Raji (cell line): ENCODE data around the gene ELOB.

Experiments used
- POLR2A ChIP-seq: IDR thresholded peaks from 2 replicates; pipeline ENCODE4 v1.6.1; 2011; ENCODE audit warnings: low read depth, low read length, control low read depth; ENCODE audit not compliant: insufficient read depth

ELOB gene

DNA sequence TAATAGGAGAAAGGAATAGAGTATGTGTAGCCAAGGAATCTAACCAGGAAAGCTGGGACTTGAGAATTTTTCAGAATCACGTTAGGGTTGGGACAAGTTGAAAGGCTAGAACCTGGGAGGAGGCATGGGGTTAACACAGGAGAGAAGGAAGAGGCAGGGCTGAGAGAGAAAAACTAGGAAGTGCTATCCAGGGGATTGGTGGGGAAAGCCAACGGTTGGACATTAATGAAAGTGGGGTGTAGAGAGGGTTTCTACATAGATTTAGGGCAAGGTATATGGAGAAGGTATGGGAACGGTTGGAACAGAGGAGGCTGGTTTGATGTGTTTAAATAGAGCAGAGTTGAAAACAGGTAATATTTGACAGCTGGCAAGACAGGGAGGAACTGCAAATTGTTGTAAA, 21.9 kb downstream of the ELOB start:
- no peak for TF ChIP-seq POLR2A

DNA sequence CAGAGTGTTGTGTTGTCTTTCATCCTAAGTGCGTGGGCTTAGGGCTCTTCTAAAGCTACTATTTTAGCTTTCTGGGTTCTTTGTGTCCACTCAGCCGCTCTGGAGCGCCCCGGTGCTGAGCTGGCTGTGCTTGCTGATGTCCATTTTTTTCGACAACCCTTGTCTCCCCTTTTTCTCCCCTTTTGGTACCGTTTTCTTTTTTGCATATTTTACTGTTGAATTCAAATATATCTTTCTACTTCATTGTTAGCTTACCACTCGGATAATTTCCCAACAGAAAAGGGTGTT, 23.4 kb downstream of the ELOB start:
- TF ChIP-seq POLR2A = no peak

DNA sequence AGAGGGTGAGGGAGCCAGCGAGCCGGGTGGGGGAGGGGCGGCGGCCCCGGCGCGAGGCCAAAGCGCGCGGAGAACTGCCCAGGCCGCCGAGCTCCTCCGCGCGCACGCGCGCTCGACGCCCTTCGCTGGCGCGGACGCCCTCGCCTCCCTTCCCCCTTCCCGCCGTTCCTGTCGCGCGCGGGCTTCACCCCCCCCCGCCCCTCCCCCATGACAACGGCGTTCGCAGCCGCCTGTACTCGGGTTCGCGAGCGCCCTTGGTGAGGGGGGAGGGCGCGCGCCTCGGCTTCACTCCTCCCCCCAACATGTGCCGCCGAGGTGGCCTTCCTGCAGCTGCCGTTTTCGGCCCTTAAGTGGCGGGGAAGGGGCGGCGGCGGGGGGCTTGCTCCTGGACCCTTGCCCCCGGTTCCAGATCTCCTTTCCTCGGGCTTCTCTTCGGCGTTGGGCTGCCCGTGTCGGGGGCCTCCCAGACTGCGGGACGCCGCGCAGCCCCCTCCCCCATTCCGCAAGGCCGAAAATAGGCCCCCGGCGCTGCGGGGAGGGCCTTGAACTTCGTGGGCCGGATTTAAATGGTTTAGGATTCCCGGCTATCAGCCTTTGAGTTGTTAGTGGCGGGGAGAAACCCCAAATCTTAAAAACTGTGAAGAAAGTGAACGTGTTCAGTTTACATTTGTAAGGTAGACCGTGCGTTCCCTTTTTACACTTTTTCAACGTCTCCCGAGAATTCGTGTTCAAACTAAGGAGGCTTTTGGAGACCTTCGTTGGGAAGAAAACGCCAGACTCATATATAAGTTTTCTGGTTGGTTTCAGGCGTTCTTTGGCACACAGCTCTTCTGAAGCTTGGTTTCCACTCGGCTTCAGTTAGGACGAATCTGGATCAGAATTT, 24.0 kb downstream of the ELOB start:
- TF ChIP-seq POLR2A = no peak

DNA sequence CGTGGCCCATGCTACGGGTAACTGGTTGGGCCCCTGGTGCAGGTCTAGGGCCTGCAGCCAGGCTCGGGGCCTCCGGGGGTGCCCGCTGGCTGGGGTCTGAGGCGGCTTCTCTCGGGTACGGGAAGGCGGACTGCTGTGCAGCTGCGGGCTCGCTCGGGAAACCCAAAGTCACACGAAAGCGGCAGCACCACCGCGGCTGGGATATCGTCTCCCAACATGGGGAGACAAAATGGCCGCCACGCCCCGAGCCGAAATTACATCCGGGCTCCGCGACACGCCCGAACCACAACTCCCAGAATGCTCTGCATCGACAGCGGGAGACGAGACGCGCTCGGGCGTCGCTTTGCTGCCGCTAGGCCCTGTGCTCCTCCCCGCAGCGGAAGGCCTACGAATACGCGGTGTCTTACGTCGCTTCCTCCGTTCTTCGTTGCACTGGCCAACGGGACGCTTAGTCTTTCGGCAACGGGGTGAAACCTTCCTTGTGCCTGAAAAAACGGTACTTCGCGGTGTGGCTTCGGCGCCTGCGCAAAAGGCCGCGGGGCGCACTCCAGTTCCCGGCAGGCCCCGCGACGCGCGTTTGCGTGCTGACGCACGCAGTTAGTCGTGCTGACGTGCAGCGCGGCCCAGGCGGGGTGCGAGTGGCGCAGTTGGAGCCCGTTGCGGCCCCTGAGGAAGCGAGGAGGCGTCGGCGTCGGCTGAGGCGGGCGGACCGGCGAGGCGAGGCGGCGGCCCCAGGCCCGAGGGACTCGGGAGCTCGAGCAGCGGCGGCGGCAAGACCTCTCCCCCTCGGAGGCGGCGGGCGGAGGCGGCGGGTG, 24.8 kb downstream of the ELOB start, which contains the start of gene SRRM2:
TSS of gene SRRM2 (plus strand) at position 604 of the 815 bp plus-strand sequence. CDS start 3,727 bp downstream, outside the sequence.
- TF ChIP-seq POLR2A = peak; percentile 73

DNA sequence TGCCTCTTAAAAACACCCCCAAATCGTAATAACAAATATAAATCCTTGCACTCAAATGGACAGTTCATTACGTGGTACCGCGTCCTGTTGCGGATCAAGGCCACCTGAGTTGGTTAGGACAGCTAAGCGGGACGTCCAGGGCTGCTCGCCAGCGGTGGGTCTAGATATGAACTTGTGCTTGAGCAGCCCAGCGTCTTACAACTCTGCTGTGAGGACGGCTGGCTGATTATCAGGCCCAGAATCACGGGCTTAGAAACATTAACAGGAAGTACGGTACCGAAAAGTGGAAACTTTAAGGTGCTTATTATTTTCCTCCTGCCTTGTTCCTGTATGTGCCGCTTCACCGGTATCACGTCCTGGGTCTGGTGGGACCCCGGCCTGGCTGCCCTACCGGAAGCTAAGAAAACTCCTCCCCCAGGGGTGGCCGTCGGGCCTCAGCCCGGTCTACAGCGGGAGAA, 25.5 kb downstream of the ELOB start:
- TF ChIP-seq POLR2A = no peak; the same call in none of the 2 replicates

DNA sequence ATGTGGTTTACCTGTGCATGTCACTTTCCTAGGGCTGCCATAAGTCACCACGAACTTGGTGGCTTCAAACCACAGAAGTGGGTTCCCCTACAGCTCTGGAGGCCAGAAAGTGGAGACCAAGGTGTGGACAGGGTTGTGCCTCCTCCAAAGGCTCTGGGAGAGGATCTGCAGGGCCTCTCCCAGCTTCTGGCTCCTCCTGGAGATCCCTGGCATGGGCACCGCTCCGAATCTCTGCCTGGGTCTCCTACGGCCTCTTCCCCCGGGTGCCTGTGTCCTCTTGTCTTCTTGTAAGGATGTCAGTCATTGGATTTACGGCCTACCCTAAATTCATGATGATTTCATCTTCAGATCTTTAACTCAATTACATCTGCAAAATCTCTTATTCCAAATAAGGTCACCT, 27.1 kb downstream of the ELOB start:
- no peak for TF ChIP-seq POLR2A

DNA sequence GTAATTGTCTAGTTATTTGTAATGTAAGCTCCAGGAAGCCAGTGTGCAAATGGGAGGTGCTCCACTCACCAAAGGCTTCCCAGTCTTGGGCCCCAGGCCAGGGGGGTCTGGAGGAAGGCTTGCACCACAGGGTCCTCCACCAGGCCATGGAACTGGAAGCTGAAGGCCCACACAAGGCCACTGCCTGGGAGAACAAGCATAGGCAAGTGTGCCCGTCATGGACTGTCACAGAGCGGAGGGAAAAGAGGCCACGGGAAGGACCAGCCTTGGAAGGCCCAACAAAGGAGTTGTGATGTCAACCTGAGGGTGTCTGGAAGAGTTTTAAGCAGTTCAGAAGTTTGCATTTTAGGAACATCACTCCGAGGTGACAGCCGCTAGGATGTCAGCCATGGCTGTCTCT, 27.6 kb downstream of the ELOB start:
- TF ChIP-seq POLR2A = no peak

DNA sequence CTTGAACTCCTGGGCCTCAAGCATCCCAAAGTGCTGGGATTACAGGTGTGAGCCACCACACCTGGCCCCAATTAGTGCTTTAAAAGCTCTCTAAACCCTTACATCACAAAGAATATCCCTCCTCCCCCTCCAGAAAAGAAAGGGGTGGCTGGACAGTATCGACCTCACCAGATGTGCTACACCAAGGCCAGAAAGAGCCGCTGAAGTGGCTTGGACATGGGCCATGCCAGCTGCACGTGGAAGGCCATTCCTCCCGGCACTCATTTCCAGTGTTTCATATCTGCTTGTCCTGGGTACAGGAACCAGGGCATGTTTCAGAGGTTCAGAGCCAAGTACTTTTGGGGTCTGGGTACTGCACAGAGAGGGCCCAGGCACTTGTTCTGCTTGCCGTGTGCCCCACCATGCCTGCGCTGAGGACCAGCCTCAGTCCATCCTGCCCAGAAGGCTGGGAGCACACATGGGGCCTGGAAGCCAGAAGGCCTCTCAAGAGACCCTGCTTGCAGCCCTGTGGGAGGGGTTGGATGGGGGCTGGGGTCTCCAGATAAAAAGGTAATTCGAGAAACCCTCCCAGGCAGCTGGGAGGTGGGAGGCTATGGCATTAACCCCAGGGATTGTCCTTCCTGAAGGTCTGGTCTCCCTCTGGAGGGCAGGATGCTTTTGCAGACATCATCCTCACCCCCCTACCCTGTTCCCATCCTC, 28.2 kb downstream of the ELOB start:
- no peak for TF ChIP-seq POLR2A

DNA sequence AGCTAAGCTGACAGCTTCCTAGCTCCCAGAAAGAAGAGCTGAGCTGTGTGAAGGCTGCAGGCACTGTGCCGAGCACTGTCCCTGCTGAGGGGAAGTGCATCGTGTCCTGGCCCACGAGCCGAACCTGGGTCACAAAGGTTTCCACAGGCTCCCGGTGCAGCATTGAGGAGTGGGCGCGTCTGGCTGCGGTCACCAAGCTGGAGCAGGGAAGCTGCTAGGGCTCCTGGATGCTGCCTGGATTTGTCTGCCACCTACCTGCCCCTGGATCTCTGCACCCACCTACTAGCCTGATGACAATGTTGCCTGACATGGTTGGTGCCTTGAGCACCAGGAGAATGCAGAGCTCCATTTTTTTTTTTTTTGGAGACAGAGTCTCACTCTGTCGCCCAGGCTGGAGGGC, 31.1 kb downstream of the ELOB start:
- TF ChIP-seq POLR2A = no peak

DNA sequence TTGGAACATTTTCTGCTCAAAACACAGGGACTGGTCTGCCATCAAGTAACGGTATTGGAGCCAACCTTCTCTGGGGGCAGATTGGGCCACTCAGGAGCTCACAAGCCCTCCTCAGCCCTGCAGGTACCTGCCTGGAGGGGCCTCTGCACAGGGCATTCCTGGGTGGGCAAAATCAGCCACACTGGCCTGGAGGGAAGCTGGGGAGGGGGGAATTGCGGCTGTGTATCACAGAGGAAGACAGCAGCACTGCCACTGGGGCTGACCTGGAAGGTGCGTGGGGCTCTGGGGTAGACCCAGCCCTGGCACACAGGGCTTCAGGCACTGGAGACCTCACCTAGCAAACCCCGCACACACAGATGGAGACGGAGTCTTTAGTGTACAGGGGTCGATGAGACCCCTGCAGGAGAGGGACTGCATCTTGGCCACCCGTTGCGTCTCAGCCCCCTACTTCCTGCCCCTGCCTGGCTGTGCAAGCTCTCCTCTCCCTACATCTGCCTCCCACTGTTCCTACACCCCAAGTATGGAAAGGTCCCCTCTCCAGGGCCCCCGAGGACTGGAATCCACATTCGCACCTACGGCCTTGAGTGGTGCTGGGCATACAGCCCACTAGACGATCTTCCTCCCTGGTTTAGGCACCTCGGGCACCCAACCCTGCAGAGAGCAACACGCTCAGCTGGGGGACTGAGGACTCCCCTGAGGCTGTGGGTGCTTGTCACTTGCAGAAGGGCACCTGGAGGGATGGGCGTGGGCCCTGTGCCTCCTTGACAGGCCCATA, 31.8 kb downstream of the ELOB start:
- TF ChIP-seq POLR2A = no peak

DNA sequence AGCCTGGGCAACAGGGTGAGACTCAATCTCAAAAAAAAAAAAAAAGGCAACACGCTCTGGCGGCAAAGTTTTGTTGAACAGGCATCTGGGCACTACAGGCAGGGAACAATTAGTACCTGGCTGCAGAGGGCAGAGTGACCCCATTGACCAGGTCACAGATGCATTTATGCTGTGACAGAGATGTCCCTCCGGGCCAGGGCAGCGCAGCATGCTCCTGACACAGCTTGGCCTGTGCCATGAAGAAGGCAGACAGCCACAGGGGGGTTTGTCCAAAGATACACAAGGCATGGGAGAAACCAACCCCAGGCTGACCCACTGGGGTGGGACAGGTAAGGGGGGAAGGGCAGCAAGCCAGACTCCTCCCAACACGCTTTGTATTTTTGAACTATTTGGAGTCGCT, 32.4 kb downstream of the ELOB start:
- no peak for TF ChIP-seq POLR2A

DNA sequence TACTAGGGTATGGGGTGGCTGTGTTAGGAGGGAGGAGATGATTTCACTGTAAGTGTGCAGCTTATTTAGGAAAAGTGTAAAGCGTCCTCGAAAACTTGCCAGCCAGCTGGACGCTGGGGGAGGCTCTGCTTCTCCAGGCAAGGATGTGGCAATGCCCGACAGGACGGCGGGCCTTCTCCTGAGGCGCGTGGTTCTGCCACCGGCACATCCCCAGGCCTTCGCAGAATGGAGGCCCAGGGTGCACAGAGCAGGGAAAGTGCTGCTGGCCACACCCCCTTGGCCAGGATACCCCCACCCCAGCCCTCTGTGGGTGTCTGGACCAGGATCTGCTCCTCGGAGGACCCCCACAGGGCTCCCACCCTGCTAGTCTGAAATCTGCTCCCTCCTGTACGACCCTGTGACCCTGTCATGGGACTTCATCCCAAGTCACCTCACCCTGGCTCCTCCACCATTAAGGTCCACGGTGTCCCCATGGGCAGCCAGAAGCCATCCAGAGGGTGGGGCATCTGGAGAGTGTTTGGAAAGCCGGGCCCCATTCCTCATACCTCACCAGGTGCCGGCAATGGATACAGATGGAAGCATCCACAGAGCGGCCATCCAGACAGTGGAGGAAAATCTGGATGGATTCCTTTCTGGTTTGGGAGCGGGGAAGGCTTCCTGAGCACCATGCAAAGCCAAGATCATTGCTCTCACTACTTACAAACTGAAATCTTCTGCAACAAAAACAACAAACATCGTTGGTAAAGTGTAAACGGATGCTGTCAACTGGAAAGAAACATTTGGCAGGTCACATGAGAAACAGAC, 33.9 kb downstream of the ELOB start:
- TF ChIP-seq POLR2A = no peak

DNA sequence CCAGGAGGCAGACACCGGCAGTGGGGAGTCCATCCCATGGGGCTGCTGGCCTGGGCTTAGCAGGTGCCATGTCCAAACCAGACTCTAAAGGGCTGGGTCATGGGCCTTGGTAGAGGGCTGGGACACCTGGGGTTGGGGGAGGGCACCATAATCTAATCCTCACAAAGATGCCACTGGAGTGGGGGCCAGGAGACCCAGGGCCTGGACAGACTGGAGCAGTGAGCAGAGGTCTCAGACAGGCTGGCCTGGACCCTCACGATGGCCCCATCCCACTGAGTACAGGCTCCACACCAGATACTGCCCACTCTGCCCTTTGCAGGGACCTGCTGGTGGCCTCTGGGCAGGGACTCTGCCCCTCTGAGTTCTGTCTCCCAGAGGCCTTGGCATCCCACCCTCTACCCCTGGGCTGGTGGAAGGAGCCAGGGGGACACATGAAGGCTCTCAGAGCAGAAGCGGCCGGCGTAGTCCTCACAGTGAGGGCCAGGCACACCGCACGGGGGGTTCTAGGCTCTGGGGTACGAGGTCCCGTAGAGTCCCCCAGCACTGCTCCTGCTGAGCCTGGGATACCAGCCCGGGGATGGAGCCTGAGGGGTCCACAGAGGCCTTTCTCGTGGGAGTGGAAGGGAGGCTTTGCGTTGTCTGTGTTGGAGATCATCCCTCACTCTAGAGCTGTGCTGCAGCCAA, 34.6 kb downstream of the ELOB start:
- no peak for TF ChIP-seq POLR2A
